Muscle layer of duodenum (tissue), 2 donors: ENCODE measurements around the gene KLHL14.

Experiments
- H3K27ac ChIP-seq: one replicate; pipeline ENCODE4 v1.7.0; 2013; ENCODE audit warnings: mild to moderate bottlenecking, low read length
- H3K27me3 ChIP-seq: one replicate; pipeline ENCODE4 v1.7.0; 2013; ENCODE audit warnings: low read depth, mild to moderate bottlenecking, control low read depth, low read length
- H3K36me3 ChIP-seq, 2 donors: one replicate each; pipeline ENCODE4 v1.7.0; 2013; ENCODE audit warnings: low read length in 2 of 2, control low read depth in 1 of 2, mild to moderate bottlenecking in 1 of 2; ENCODE audit not compliant: insufficient read depth in 2 of 2, control insufficient read depth in 1 of 2
- H3K4me1 ChIP-seq, 2 donors: one replicate each; pipeline ENCODE4 v1.7.0; 2013; ENCODE audit warnings: low read length in 2 of 2, mild to moderate bottlenecking in 2 of 2, control low read depth in 1 of 2, moderate library complexity in 1 of 2; ENCODE audit not compliant: insufficient read depth in 2 of 2, control insufficient read depth in 1 of 2
- H3K4me3 ChIP-seq, 2 donors: one replicate each; pipeline ENCODE4 v1.7.0; 2013; ENCODE audit warnings: low read length in 2 of 2, low read depth in 1 of 2, mild to moderate bottlenecking in 1 of 2
- H3K9me3 ChIP-seq, 2 donors: one replicate each; pipeline ENCODE4 v1.7.0; 2013; ENCODE audit warnings: low read length in 2 of 2, control low read depth in 1 of 2, mild to moderate bottlenecking in 1 of 2; ENCODE audit not compliant: control insufficient read depth in 1 of 2
- donor health status: healthy.

Gene KLHL14

GRCh38 chr18:32749809-32750208 is 23.0 kb downstream of the KLHL14 start:
- Histone ChIP-seq H3K36me3 (no peaks in the 10 kb centered on the region), H3K27me3 (no peaks in the 10 kb centered on the region), H3K9me3 (no peaks in the 10 kb centered on the region), H3K4me3 (no peak overlapping the region), H3K4me1 (no peaks in the 10 kb centered on the region), H3K27ac (no peak overlapping the region)

GRCh38 chr18:32742579-32742978 is 30.2 kb downstream of the KLHL14 start:
- Histone ChIP-seq H3K36me3 (no peaks in the 10 kb centered on the region), H3K4me1 (no peaks in the 10 kb centered on the region), H3K27me3 (no peaks in the 10 kb centered on the region), H3K9me3 (no peaks in the 10 kb centered on the region), H3K4me3 (no peak overlapping the region), H3K27ac (no peak overlapping the region)

- Histone ChIP-seq H3K27me3 (no peaks in the 10 kb centered on the region), H3K36me3 (no peaks in the 10 kb centered on the region)
Measured at GRCh38 chr18:32735781-32736180, 37.0 kb downstream of the KLHL14 start.

GRCh38 chr18:32734442-32734841 is 38.4 kb downstream of the KLHL14 start:
- H3K27ac ChIP-seq = no peak overlapping the region

More at GRCh38 chr18:32735781-32736180, 37.0 kb downstream of the KLHL14 start:
- no peak overlapping the region for H3K27ac ChIP-seq
- no peaks in the 10 kb centered on the region for H3K4me1 ChIP-seq
- H3K9me3 ChIP-seq = peaks cover 0 to 4% of the 10 kb centered on the region in 2 donors
- H3K4me3 ChIP-seq = no peak overlapping the region

GRCh38 chr18:32732165-32732564 is 40.7 kb downstream of the KLHL14 start:
- H3K27me3 ChIP-seq = no peaks in the 10 kb centered on the region
- H3K4me1 ChIP-seq = no peaks in the 10 kb centered on the region
- H3K4me3 ChIP-seq = no peak overlapping the region
- peaks cover 0 to 4% of the 10 kb centered on the region in 2 donors for H3K9me3 ChIP-seq
- no peaks in the 10 kb centered on the region for H3K36me3 ChIP-seq
- no peak overlapping the region for H3K27ac ChIP-seq

More at GRCh38 chr18:32734442-32734841, 38.4 kb downstream of the KLHL14 start:
- Histone ChIP-seq H3K9me3 (peaks cover 0 to 4% of the 10 kb centered on the region in 2 donors), H3K4me3 (no peak overlapping the region), H3K36me3 (no peaks in the 10 kb centered on the region), H3K27me3 (no peaks in the 10 kb centered on the region), H3K4me1 (no peaks in the 10 kb centered on the region)

- no peaks in the 10 kb centered on the region for H3K4me1 ChIP-seq
- H3K27ac ChIP-seq = no peak overlapping the region
- peaks cover 0 to 4% of the 10 kb centered on the region in 2 donors for H3K9me3 ChIP-seq
- H3K4me3 ChIP-seq = peak overlapping the region; percentile 51 to 54
- H3K27me3 ChIP-seq = no peaks in the 10 kb centered on the region
- no peaks in the 10 kb centered on the region for H3K36me3 ChIP-seq
Measured at GRCh38 chr18:32730620-32731091, 42.2 kb downstream of the KLHL14 start.

- Histone ChIP-seq H3K9me3 (peaks cover 0 to 4% of the 10 kb centered on the region in 2 donors), H3K27ac (no peak overlapping the region), H3K36me3 (no peaks in the 10 kb centered on the region), H3K4me3 (peak overlapping the region; percentile 51 to 54), H3K4me1 (no peaks in the 10 kb centered on the region), H3K27me3 (no peaks in the 10 kb centered on the region)
Measured at GRCh38 chr18:32730068-32730467, 42.8 kb downstream of the KLHL14 start.

- Histone ChIP-seq H3K4me1 (no peaks in the 10 kb centered on the region), H3K9me3 (no peaks in the 10 kb centered on the region), H3K36me3 (no peaks in the 10 kb centered on the region), H3K27me3 (no peaks in the 10 kb centered on the region), H3K4me3 (no peak overlapping the region), H3K27ac (no peak overlapping the region)
Measured at GRCh38 chr18:32724071-32724749, 48.6 kb downstream of the KLHL14 start.

GRCh38 chr18:32722279-32722678 is 50.5 kb downstream of the KLHL14 start:
- Histone ChIP-seq H3K27ac (no peak overlapping the region), H3K4me1 (no peaks in the 10 kb centered on the region), H3K27me3 (no peaks in the 10 kb centered on the region), H3K9me3 (no peaks in the 10 kb centered on the region), H3K4me3 (no peak overlapping the region), H3K36me3 (no peaks in the 10 kb centered on the region)

- no peaks in the 10 kb centered on the region for H3K27me3 ChIP-seq
- no peak overlapping the region for H3K27ac ChIP-seq
- no peaks in the 10 kb centered on the region for H3K4me1 ChIP-seq
- H3K9me3 ChIP-seq = no peaks in the 10 kb centered on the region
- H3K36me3 ChIP-seq = no peaks in the 10 kb centered on the region
- H3K4me3 ChIP-seq = no peak overlapping the region
Measured at GRCh38 chr18:32717126-32717525, 55.7 kb downstream of the KLHL14 start.

GRCh38 chr18:32714571-32715148 is 58.2 kb downstream of the KLHL14 start:
- Histone ChIP-seq H3K27me3 (no peaks in the 10 kb centered on the region), H3K36me3 (no peaks in the 10 kb centered on the region), H3K9me3 (no peaks in the 10 kb centered on the region), H3K4me1 (no peaks in the 10 kb centered on the region), H3K27ac (no peak overlapping the region), H3K4me3 (no peak overlapping the region)
